ENCODE results near the gene C2orf15. TPM values are rescaled to one million over a fixed set of nuclear protein-coding genes. Genes with fewer than 3 reads are reported as not detected.

Gene C2orf15
- polyA plus RNA-seq, 1 donor from 2014 or later: 12.8 TPM

DNA sequence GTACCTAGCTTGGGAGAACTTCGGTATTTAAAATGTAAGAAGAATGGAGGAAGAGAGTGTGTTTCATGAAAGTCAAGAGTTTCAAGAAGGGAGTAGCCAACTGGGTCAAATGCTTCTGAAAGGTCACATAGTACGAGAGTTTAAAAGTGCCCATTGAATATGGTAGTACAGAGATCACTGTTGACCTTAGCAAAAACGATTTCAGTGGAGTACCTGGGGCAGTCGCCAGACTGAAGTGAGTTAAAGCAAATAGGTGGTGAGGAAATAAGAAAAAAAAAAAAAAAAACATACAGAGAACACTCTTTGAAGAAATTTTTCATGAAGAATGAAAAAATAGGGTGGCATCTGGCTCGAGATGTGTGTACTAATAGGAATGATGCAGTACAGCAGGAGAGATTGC lies 24.7 kb downstream of the C2orf15 start:
- no peaks in the 10 kb centered on the region for H3K9me3 ChIP-seq (ENCODE audit: low read length)
- H3K36me3 ChIP-seq (ENCODE audit: insufficient read depth, low read length): peaks cover 6% of the 10 kb centered on the region

GRCh38 chr2:99169534-99169933 lies 28.0 kb downstream of the C2orf15 start:
- Histone ChIP-seq H4K20me1 (ENCODE audit: insufficient read depth) (no peaks in the 10 kb centered on the region), H3K36me3 (ENCODE audit: insufficient read depth, low read length) (no peaks in the 10 kb centered on the region), H3K79me2 (replicated peaks; ENCODE audit: insufficient read depth, low read length) (no peaks in the 10 kb centered on the region), H3K9me2 (ENCODE audit: insufficient read depth, low read length) (no peaks in the 10 kb centered on the region), H3F3A (ENCODE audit: insufficient read depth, low read length, poor library complexity, severe bottlenecking) (no peaks in the 10 kb centered on the region), H3K27me3 (ENCODE audit: insufficient read depth, low read depth, low read length) (no peaks in the 10 kb centered on the region), H3K27ac (ENCODE audit: low read length) (no peak overlapping the region), H3K4me2 (ENCODE audit: low read length) (no peak overlapping the region), H3K4me3 (ENCODE audit: low read length) (no peak overlapping the region), H3K9ac (ENCODE audit: low read length) (no peak overlapping the region), H3K9me3 (ENCODE audit: low read length) (no peaks in the 10 kb centered on the region), H2AFZ (ENCODE audit: low read depth, low read length) (no peak overlapping the region)
- TF ChIP-seq POLR2AphosphoS5 (IDR thresholded peaks at IDR 0.05) (no peak), TAF1 (IDR thresholded peaks at IDR 0.05; ENCODE audit: low read depth) (no peak), SMC3 (conservative IDR thresholded peaks at IDR 0.05; ENCODE audit: poor library complexity) (no peak), MXI1 (conservative IDR thresholded peaks at IDR 0.05; ENCODE audit: poor library complexity, severe bottlenecking) (no peak), RAD21 (conservative IDR thresholded peaks at IDR 0.05) (no peak), EZH2 (IDR thresholded peaks at IDR 0.05; ENCODE audit: borderline replicate concordance, insufficient read depth, low read length, poor library complexity, severe bottlenecking) (no peak), EP300 (conservative IDR thresholded peaks at IDR 0.05; ENCODE audit: poor library complexity, severe bottlenecking) (no peak)
- TF ChIP-seq, protein P1, sequence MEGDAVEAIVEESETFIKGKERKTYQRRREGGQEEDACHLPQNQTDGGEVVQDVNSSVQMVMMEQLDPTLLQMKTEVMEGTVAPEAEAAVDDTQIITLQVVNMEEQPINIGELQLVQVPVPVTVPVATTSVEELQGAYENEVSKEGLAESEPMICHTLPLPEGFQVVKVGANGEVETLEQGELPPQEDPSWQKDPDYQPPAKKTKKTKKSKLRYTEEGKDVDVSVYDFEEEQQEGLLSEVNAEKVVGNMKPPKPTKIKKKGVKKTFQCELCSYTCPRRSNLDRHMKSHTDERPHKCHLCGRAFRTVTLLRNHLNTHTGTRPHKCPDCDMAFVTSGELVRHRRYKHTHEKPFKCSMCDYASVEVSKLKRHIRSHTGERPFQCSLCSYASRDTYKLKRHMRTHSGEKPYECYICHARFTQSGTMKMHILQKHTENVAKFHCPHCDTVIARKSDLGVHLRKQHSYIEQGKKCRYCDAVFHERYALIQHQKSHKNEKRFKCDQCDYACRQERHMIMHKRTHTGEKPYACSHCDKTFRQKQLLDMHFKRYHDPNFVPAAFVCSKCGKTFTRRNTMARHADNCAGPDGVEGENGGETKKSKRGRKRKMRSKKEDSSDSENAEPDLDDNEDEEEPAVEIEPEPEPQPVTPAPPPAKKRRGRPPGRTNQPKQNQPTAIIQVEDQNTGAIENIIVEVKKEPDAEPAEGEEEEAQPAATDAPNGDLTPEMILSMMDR (IDR thresholded peaks at IDR 0.05; ENCODE audit: poor library complexity, severe bottlenecking): no peak

More for the DNA sequence above, 24.7 kb downstream of the C2orf15 start:
- no peak overlapping the region for H3K9ac ChIP-seq (ENCODE audit: low read length)
- no peaks in the 10 kb centered on the region for H3K9me2 ChIP-seq (ENCODE audit: insufficient read depth, low read length)
- TF ChIP-seq RAD21 (conservative IDR thresholded peaks at IDR 0.05) (no peak), EP300 (conservative IDR thresholded peaks at IDR 0.05; ENCODE audit: poor library complexity, severe bottlenecking) (no peak), SMC3 (conservative IDR thresholded peaks at IDR 0.05; ENCODE audit: poor library complexity) (no peak), POLR2AphosphoS5 (IDR thresholded peaks at IDR 0.05) (no peak), MXI1 (conservative IDR thresholded peaks at IDR 0.05; ENCODE audit: poor library complexity, severe bottlenecking) (no peak), TAF1 (IDR thresholded peaks at IDR 0.05; ENCODE audit: low read depth) (no peak), REST (IDR thresholded peaks at IDR 0.05; ENCODE audit: borderline replicate concordance) (no peak), EZH2 (IDR thresholded peaks at IDR 0.05; ENCODE audit: borderline replicate concordance, insufficient read depth, low read length, poor library complexity, severe bottlenecking) (no peak)
- TF ChIP-seq, protein P1 (IDR thresholded peaks at IDR 0.05; ENCODE audit: poor library complexity, severe bottlenecking): no peak
- H4K20me1 ChIP-seq (ENCODE audit: insufficient read depth): no peaks in the 10 kb centered on the region
- H3K4me2 ChIP-seq (ENCODE audit: low read length): no peak overlapping the region
- H3K79me2 ChIP-seq (replicated peaks; ENCODE audit: insufficient read depth, low read length): no peaks in the 10 kb centered on the region
- H2AFZ ChIP-seq (ENCODE audit: low read depth, low read length): no peak overlapping the region
- H3K27me3 ChIP-seq (ENCODE audit: insufficient read depth, low read depth, low read length): no peaks in the 10 kb centered on the region
- no peaks in the 10 kb centered on the region for H3F3A ChIP-seq (ENCODE audit: insufficient read depth, low read length, poor library complexity, severe bottlenecking)
- no peak overlapping the region for H3K4me3 ChIP-seq (ENCODE audit: low read length)
- no peak overlapping the region for H3K27ac ChIP-seq (ENCODE audit: low read length)
